IMR-90 (cell line): Measurements from ENCODE around the gene C15orf39.

Experiments used
- BHLHE40 ChIP-seq: fragments of 150-350 bp; IDR thresholded peaks from 2 replicates; pipeline ENCODE4 v1.6.1; 2016; ENCODE audit warnings: mild to moderate bottlenecking, low read depth, low read length
- CEBPB ChIP-seq: IDR thresholded peaks from 2 replicates; pipeline ENCODE4 v1.6.1; 2012; ENCODE audit warnings: low read depth, low read length, improper control_type of control experiment
- CHD1 ChIP-seq: IDR thresholded peaks from 2 replicates; pipeline ENCODE4 v1.6.1; 2012; ENCODE audit warnings: low read depth, low read length, improper control_type of control experiment
- CTCF ChIP-seq: conservative IDR thresholded peaks from 2 replicates; pipeline ENCODE4 v1.5.1; 2012; ENCODE audit warnings: mild to moderate bottlenecking, low read depth, low read length, improper control_type of control experiment
- MAFK ChIP-seq: IDR thresholded peaks from 2 replicates; pipeline ENCODE4 v1.6.1; 2012; ENCODE audit warnings: low read depth, low read length, improper control_type of control experiment
- MAZ ChIP-seq: IDR thresholded peaks from 2 replicates; pipeline ENCODE4 v1.6.1; 2012; ENCODE audit warnings: low read depth, mild to moderate bottlenecking, low read length, improper control_type of control experiment, moderate library complexity, borderline replicate concordance
- MXI1 ChIP-seq: IDR thresholded peaks from 2 replicates; pipeline ENCODE4 v1.6.1; 2012; ENCODE audit warnings: low read depth, mild to moderate bottlenecking, low read length, moderate library complexity, borderline replicate concordance
- POLR2A ChIP-seq: IDR thresholded peaks from 2 replicates; pipeline ENCODE4 v1.6.1; 2012; ENCODE audit warnings: mild to moderate bottlenecking, low read depth, low read length
- RAD21 ChIP-seq: IDR thresholded peaks from 2 replicates; pipeline ENCODE4 v1.6.1; 2012; ENCODE audit warnings: low read length, improper control_type of control experiment
- RCOR1 ChIP-seq: IDR thresholded peaks from 2 replicates; pipeline ENCODE4 v1.6.1; 2012; ENCODE audit warnings: mild to moderate bottlenecking, low read length, improper control_type of control experiment; ENCODE audit not compliant: insufficient replicate concordance
- RFX5 ChIP-seq: IDR thresholded peaks from 2 replicates; pipeline ENCODE4 v1.8.0; 2012; ENCODE audit warnings: low read depth, mild to moderate bottlenecking, low read length, moderate library complexity
- SMC3 ChIP-seq: fragments of 150-350 bp; IDR thresholded peaks from 2 replicates; pipeline ENCODE4 v1.6.1; 2016; ENCODE audit warnings: low read depth, mild to moderate bottlenecking, antibody characterized with exemption, low read length, moderate library complexity
- USF2 ChIP-seq: fragments of 150-350 bp; IDR thresholded peaks from 2 replicates; pipeline ENCODE4 v1.6.1; 2017; ENCODE audit warnings: mild to moderate bottlenecking, antibody characterized with exemption, low read length, low read depth

GRCh38 chr15:75174102-75174501, 27.6 kb upstream of the C15orf39 start:
- TF ChIP-seq CTCF (no peak), POLR2A (no peak), SMC3 (no peak), RAD21 (no peak), CHD1 (no peak), MAFK (no peak), RFX5 (no peak), RCOR1 (no peak), CEBPB (no peak), USF2 (no peak), MAZ (no peak), MXI1 (no peak), BHLHE40 (no peak)
